ENCODE results near the gene MAST4.
A peak's percentile ranks its signal among the peaks of the same experiment; 100 is the strongest.

MAST4 gene

GRCh38 chr5:67144183-67144639 lies 548.0 kb downstream of the MAST4 start:
- DNase-seq (ENCODE audit: low read depth in 1 of 2, low spot score in 1 of 2), result no peak

GRCh38 chr5:67146574-67146973 lies 550.4 kb downstream of the MAST4 start:
- DNase-seq (ENCODE audit: low read depth in 1 of 2, low spot score in 1 of 2), result no peak

- no peak for DNase-seq (ENCODE audit: low read depth in 1 of 2, low spot score in 1 of 2)
Measured at GRCh38 chr5:67146981-67147380, 550.8 kb downstream of the MAST4 start.

- no peak for DNase-seq (ENCODE audit: low read depth in 1 of 2, low spot score in 1 of 2)
Measured at GRCh38 chr5:67147760-67148159, 551.6 kb downstream of the MAST4 start.

- no peak for DNase-seq (ENCODE audit: low read depth in 1 of 2, low spot score in 1 of 2)
Measured at GRCh38 chr5:67149057-67149950, 553.1 kb downstream of the MAST4 start.

- no peak for DNase-seq (ENCODE audit: low read depth in 1 of 2, low spot score in 1 of 2)
Measured at GRCh38 chr5:67149951-67150523, 553.8 kb downstream of the MAST4 start.

- no peak for DNase-seq (ENCODE audit: low read depth in 1 of 2, low spot score in 1 of 2)
Measured at GRCh38 chr5:67152400-67152799, 556.2 kb downstream of the MAST4 start.

GRCh38 chr5:67153292-67153691 lies 557.1 kb downstream of the MAST4 start:
- DNase-seq (ENCODE audit: low read depth in 1 of 2, low spot score in 1 of 2), result no peak

- DNase-seq (ENCODE audit: low read depth in 1 of 2, low spot score in 1 of 2), result no peak
Measured at GRCh38 chr5:67154556-67155206, 558.5 kb downstream of the MAST4 start.

- no peak for DNase-seq (ENCODE audit: low read depth in 1 of 2, low spot score in 1 of 2)
Measured at GRCh38 chr5:67156976-67157583, 560.9 kb downstream of the MAST4 start.

- DNase-seq (ENCODE audit: low read depth in 1 of 2, low spot score in 1 of 2), result no peak
Measured at GRCh38 chr5:67160272-67160671, 564.1 kb downstream of the MAST4 start.

- peak in 1 of 2 donors; percentile 22 for DNase-seq (ENCODE audit: low read depth in 1 of 2, low spot score in 1 of 2)
Measured at GRCh38 chr5:67160985-67161384, 564.8 kb downstream of the MAST4 start.

- no peak for DNase-seq (ENCODE audit: low read depth in 1 of 2, low spot score in 1 of 2)
Measured at GRCh38 chr5:67161767-67162166, 565.6 kb downstream of the MAST4 start.

- DNase-seq (ENCODE audit: low read depth in 1 of 2, low spot score in 1 of 2), result no peak
Measured at GRCh38 chr5:67163231-67163756, 567.1 kb downstream of the MAST4 start.

- no peak for DNase-seq (ENCODE audit: low read depth in 1 of 2, low spot score in 1 of 2)
Measured at GRCh38 chr5:67163863-67164595, 567.8 kb downstream of the MAST4 start.

- DNase-seq (ENCODE audit: low read depth in 1 of 2, low spot score in 1 of 2), result no peak
Measured at GRCh38 chr5:67164856-67165525, 568.8 kb downstream of the MAST4 start.

GRCh38 chr5:67165526-67166459 lies 569.6 kb downstream of the MAST4 start:
- peak; percentile 58 to 64 for DNase-seq (ENCODE audit: low read depth in 1 of 2, low spot score in 1 of 2)

- DNase-seq (ENCODE audit: low read depth in 1 of 2, low spot score in 1 of 2), result peak; percentile 52 to 58
Measured at GRCh38 chr5:67166460-67167285, 570.5 kb downstream of the MAST4 start.

Data from stimulated activated CD4-positive, alpha-beta T cell treated with anti-CD3 and anti-CD28 coated beads, Interleukin-15, amount 100 ng/mL, for 1 hour (primary cell).